Spleen (tissue), 11 donors: Measurements from ENCODE around the gene STX16. TPM values are rescaled to one million over a fixed set of nuclear protein-coding genes. Genes with fewer than 3 reads are reported as not detected.

Experiments used
- DNase-seq: peaks from one replicate; pipeline ENCODE4 v3.0.0-alpha.2; 2020
- H3K27ac ChIP-seq, 8 donors: fragments of 200-600 bp; sonication (generic) in 7 of 8; 1 replicate in 4 of 8; 2 replicates in 4 of 8; pipeline versions ENCODE4 v1.5.0 to v1.8.0; 2016 to 2021; ENCODE audit warnings: inconsistent platforms in 4 of 8, mild to moderate bottlenecking in 4 of 8, moderate library complexity in 1 of 8
- H3K27me3 ChIP-seq, 7 donors: fragments of 200-600 bp; sonication (generic) in 6 of 7; replicated peaks in 1 of 7; 1 replicate in 4 of 7; 2 replicates in 3 of 7; pipeline versions ENCODE4 v1.5.0 to v1.8.0; 2016 to 2021; ENCODE audit warnings: inconsistent platforms in 3 of 7, mild to moderate bottlenecking in 1 of 7
- H3K36me3 ChIP-seq, 6 donors: fragments of 200-600 bp; sonication (generic) in 5 of 6; 1 replicate in 4 of 6; 2 replicates in 2 of 6; pipeline versions ENCODE4 v1.5.0 to v1.8.0; 2016 to 2021; ENCODE audit warnings: inconsistent platforms in 2 of 6
- H3K4me1 ChIP-seq, 6 donors: fragments of 200-600 bp; sonication (generic) in 5 of 6; 1 replicate in 3 of 6; 2 replicates in 3 of 6; pipeline versions ENCODE4 v1.5.0 to v1.8.0; 2016 to 2021; ENCODE audit warnings: inconsistent platforms in 3 of 6
- H3K4me3 ChIP-seq, 8 donors: fragments of 200-600 bp; sonication (generic) in 7 of 8; 1 replicate in 4 of 8; 2 replicates in 4 of 8; pipeline versions ENCODE4 v1.5.0 to v1.8.0; 2016 to 2021; ENCODE audit warnings: inconsistent platforms in 4 of 8, mild to moderate bottlenecking in 4 of 8, moderate library complexity in 2 of 8
- H3K9me3 ChIP-seq, 8 donors: fragments of 200-600 bp; sonication (generic) in 7 of 8; 1 replicate in 4 of 8; 2 replicates in 4 of 8; pipeline versions ENCODE4 v1.5.0 to v1.8.0; 2016 to 2021; ENCODE audit warnings: inconsistent platforms in 4 of 8
- CTCF ChIP-seq, 11 experiments: fragments of 200-600 bp in 7 of 11; fragments of 450-650 bp in 4 of 11; sonication (generic) in 4 of 11; IDR thresholded peaks in 8 of 11; conservative IDR thresholded peaks in 3 of 11; 1 replicate in 7 of 11; 2 replicates in 4 of 11; pipeline versions ENCODE4 v1.4.0 to v1.8.0; 2016 to 2021; ENCODE audit warnings: antibody characterized with exemption in 11 of 11, inconsistent platforms in 4 of 11, mild to moderate bottlenecking in 1 of 11
- POLR2A ChIP-seq, 3 donors: fragments of 450-650 bp; IDR thresholded peaks; one replicate each; pipeline ENCODE4 v1.5.1; 2017; ENCODE audit warnings: antibody characterized with exemption in 3 of 3, mild to moderate bottlenecking in 1 of 3
- POLR2AphosphoS5 ChIP-seq, 3 donors: sonication (generic); formaldehyde crosslinking; IDR thresholded peaks; one replicate each; pipeline ENCODE4 v1.5.1; 2017; ENCODE audit warnings: antibody characterized with exemption in 3 of 3
- WGBS, 5 donors: extraction: QIAGEN DNeasy Blood & Tissue Kit in 3 of 5; methylation state at CpG; one replicate each; pipeline versions ENCODE4 v1.1.5 to v1.1.7; 2013 to 2018; 5-methylcytosine and 5-hydroxymethylcytosine counted together
- intact Hi-C: fragments of 100-400 bp; cut with DNase I; formaldehyde crosslinking; loops from one replicate; pipeline ENCODE4 v1.15.0; 2023; ENCODE audit warnings: low total_unique reads
- polyA plus RNA-seq, 3 donors: library from polyadenylated mRNA; stranded (reverse); fragments of 200-250 nt; gene quantifications; one replicate each; pipeline ENCODE4 v1.2.1, GENCODE V29; 2013
- total RNA-seq, 7 donors: library from RNA; depleted of rRNA in 3 of 7; stranded (reverse); fragments of >200 nt in 3 of 7; fragmentation: NEBNext Ultra II Directional in 4 of 7; extraction: Animal tissue kit (Norgen Biotek cat#: 25700) in 4 of 7; gene quantifications; one replicate each; pipeline versions ENCODE4 v1.1.0 to v1.2.1, GENCODE V29; 2016 to 2021
- donor health status: healthy with polysubstance abuse.
- donor health status: DM: no; HTN: no; CAD: no; lungs with moderate emphysema.
- donor health status: DM: no; HTN: no; CAD: no.
- donor health status: Bipolar disorder and iron deficiency.
- donor health status: healthy.
- donor health status: DM: no; HTN: no; CAD: no.
- donor health status: DM: yes; HTN: yes; CAD: no.

STX16 gene
- total and polyA plus RNA-seq, 10 donors, result 34.4 to 105 (median 75.0) TPM

GRCh38 chr20:58709013-58709702 lies 58.1 kb downstream of the STX16 start:
- H3K27me3 ChIP-seq, result no peaks in the 10 kb centered on the region
- H3K4me3 ChIP-seq, result no peak overlapping the region
- no peaks in the 10 kb centered on the region for H3K9me3 ChIP-seq
- intact Hi-C loops, result no loop called here
- no peak overlapping the region for H3K27ac ChIP-seq
- peaks cover 0 to 82% (median 13%) of the 10 kb centered on the region in 6 donors for H3K36me3 ChIP-seq
- TF ChIP-seq CTCF (IDR thresholded peaks at IDR 0.05 in 8 of 11, conservative IDR thresholded peaks at IDR 0.05 in 3 of 11) (no peak), POLR2AphosphoS5 (IDR thresholded peaks at IDR 0.05) (no peak), POLR2A (IDR thresholded peaks at IDR 0.05) (no peak)
- H3K4me1 ChIP-seq, result no peaks in the 10 kb centered on the region
- 74 to 91% (median 85%) methylated on average over 8 to 9 of the region's 9 CpGs for WGBS, 5 donors
- no peak for DNase-seq

GRCh38 chr20:58709703-58710039 lies 58.6 kb downstream of the STX16 start:
- H3K4me1 ChIP-seq, result no peaks in the 10 kb centered on the region
- TF ChIP-seq POLR2AphosphoS5 (IDR thresholded peaks at IDR 0.05), result no peak
- TF ChIP-seq POLR2A (IDR thresholded peaks at IDR 0.05), result no peak
- TF ChIP-seq CTCF (IDR thresholded peaks at IDR 0.05 in 8 of 11, conservative IDR thresholded peaks at IDR 0.05 in 3 of 11), result no peak
- peaks cover 0 to 82% (median 11%) of the 10 kb centered on the region in 6 donors for H3K36me3 ChIP-seq
- intact Hi-C loops, result no loop called here
- 90 to 98% (median 93%) methylated on average over 4 of the region's 4 CpGs for WGBS, 5 donors
- H3K4me3 ChIP-seq, result no peak overlapping the region
- H3K27ac ChIP-seq, result no peak overlapping the region
- no peaks in the 10 kb centered on the region for H3K27me3 ChIP-seq
- peak; percentile 38 for DNase-seq
- H3K9me3 ChIP-seq, result no peaks in the 10 kb centered on the region

- Histone ChIP-seq H3K9me3 (no peaks in the 10 kb centered on the region), H3K27ac (no peak overlapping the region), H3K27me3 (no peaks in the 10 kb centered on the region), H3K4me1 (no peaks in the 10 kb centered on the region), H3K4me3 (no peak overlapping the region), H3K36me3 (peaks cover 0 to 82% (median 14%) of the 10 kb centered on the region in 6 donors)
- WGBS, 5 donors, result 82 to 90% (median 86%) methylated on average over 14 to 17 of the region's 17 CpGs
- TF ChIP-seq POLR2A (IDR thresholded peaks at IDR 0.05) (no peak), CTCF (IDR thresholded peaks at IDR 0.05 in 8 of 11, conservative IDR thresholded peaks at IDR 0.05 in 3 of 11) (no peak), POLR2AphosphoS5 (IDR thresholded peaks at IDR 0.05) (no peak)
- peak; percentile 54 for DNase-seq
- intact Hi-C loops, result no loop called here
These were observed 59.6 kb downstream of the STX16 start for GRCh38 chr20:58710481-58711265.
